Smooth muscle cell (in vitro differentiated cells): ENCODE measurements around the gene EPHA1. TPM values are rescaled to one million over a fixed set of nuclear protein-coding genes. Genes with fewer than 3 reads are reported as not detected.

Source experiments
- DNase-seq: peaks from one replicate; lab custom pipeline; 2025; ENCODE audit not compliant: unreplicated experiment; lab: John Stamatoyannopoulos, UW
- H2AFZ ChIP-seq: fragments of 200-600 bp; sonication (generic); 2 replicates; pipeline ENCODE4 v1.6.0; 2016; ENCODE audit warnings: antibody characterized with exemption, low read depth, mild to moderate bottlenecking
- H3F3A ChIP-seq: fragments of 200-600 bp; sonication (generic); 2 replicates; pipeline ENCODE4 v1.6.0; 2017; ENCODE audit warnings: antibody characterized with exemption, low read depth
- H3K27ac ChIP-seq: fragments of 200-600 bp; sonication (generic); 2 replicates; pipeline ENCODE4 v1.5.1; 2016; ENCODE audit warnings: low read depth, mild to moderate bottlenecking
- H3K27me3 ChIP-seq: fragments of 200-600 bp; sonication (generic); 2 replicates; pipeline ENCODE4 v1.6.1; 2016; ENCODE audit warnings: low read depth, mild to moderate bottlenecking
- H3K36me3 ChIP-seq: fragments of 200-600 bp; sonication (generic); 2 replicates; pipeline ENCODE4 v1.5.1; 2016; ENCODE audit warnings: low read depth
- H3K4me1 ChIP-seq: fragments of 200-600 bp; sonication (generic); 2 replicates; pipeline ENCODE4 v1.5.1; 2016; ENCODE audit warnings: low read depth
- H3K4me2 ChIP-seq: fragments of 200-600 bp; sonication (generic); 2 replicates; pipeline ENCODE4 v1.6.0; 2016; ENCODE audit warnings: mild to moderate bottlenecking
- H3K4me3 ChIP-seq: fragments of 200-600 bp; sonication (generic); 2 replicates; pipeline ENCODE4 v1.5.1; 2016; ENCODE audit warnings: mild to moderate bottlenecking
- H3K79me2 ChIP-seq: fragments of 200-600 bp; sonication (generic); 2 replicates; pipeline ENCODE4 v1.6.0; 2016; ENCODE audit warnings: low read depth, mild to moderate bottlenecking
- H3K9ac ChIP-seq: fragments of 200-600 bp; sonication (generic); 2 replicates; pipeline ENCODE4 v1.6.0; 2016; ENCODE audit warnings: low read depth
- H3K9me3 ChIP-seq: fragments of 200-600 bp; sonication (generic); replicated peaks from 2 replicates; pipeline ENCODE4 v1.5.1; 2016; ENCODE audit warnings: low read depth
- H4K20me1 ChIP-seq: fragments of 200-600 bp; sonication (generic); 2 replicates; pipeline ENCODE4 v1.6.0; 2016; ENCODE audit warnings: low read depth
- CTCF ChIP-seq: fragments of 200-600 bp; sonication (generic); IDR thresholded peaks from 2 replicates; pipeline ENCODE4 v1.5.1; 2017; ENCODE audit warnings: borderline replicate concordance, mild to moderate bottlenecking, antibody characterized with exemption; ENCODE audit not compliant: insufficient read depth, poor library complexity, severe bottlenecking
- WGBS: methylation state at CpG from one replicate; pipeline ENCODE4 v1.1.7; 2016; ENCODE audit warnings: low lambda C conversion rate; 5-methylcytosine and 5-hydroxymethylcytosine counted together
- polyA plus RNA-seq: library from polyadenylated mRNA; unstranded; fragments of >200 nt; fragmentation: Nextera tagmentation; extraction: Ambion mirVana; gene quantifications from 2 replicates; pipeline ENCODE4 v1.2.1, GENCODE V29; 2016
- total RNA-seq: library from RNA; depleted of rRNA; stranded (reverse); fragments of >200 nt; gene quantifications from 2 replicates; pipeline ENCODE4 v1.2.3, GENCODE V29; 2014

The EPHA1 gene
- total and polyA plus RNA-seq, 2 experiments from 2014 or later: 8.7 to 19.1 TPM

GRCh38 chr7:143384148-143384547 lies 24.5 kb downstream of the EPHA1 start:
- TF ChIP-seq CTCF: no peak
- no peaks in the 10 kb centered on the region for H3K9me3 ChIP-seq
- peak overlapping the region; percentile 85 for H3K4me2 ChIP-seq
- peak overlapping the region; percentile 97 for H3K27ac ChIP-seq
- H3K4me1 ChIP-seq: peaks cover 30% of the 10 kb centered on the region
- no peaks in the 10 kb centered on the region for H3K27me3 ChIP-seq
- H3F3A ChIP-seq: peaks cover 40% of the 10 kb centered on the region
- H3K4me3 ChIP-seq: peak overlapping the region; percentile 100
- peaks cover 78% of the 10 kb centered on the region for H4K20me1 ChIP-seq
- no peak overlapping the region for H2AFZ ChIP-seq
- WGBS: 30% methylated on average over 5 of the region's 5 CpGs
- H3K9ac ChIP-seq: no peak overlapping the region
- no peaks in the 10 kb centered on the region for H3K36me3 ChIP-seq
- peaks cover 71% of the 10 kb centered on the region for H3K79me2 ChIP-seq
- no peak for DNase-seq

- Histone ChIP-seq H2AFZ (no peak overlapping the region), H3K4me3 (peak overlapping the region; percentile 100), H4K20me1 (peaks cover 72% of the 10 kb centered on the region), H3K27me3 (no peaks in the 10 kb centered on the region), H3K4me1 (peaks cover 36% of the 10 kb centered on the region), H3K4me2 (peak overlapping the region; percentile 85), H3K27ac (peak overlapping the region; percentile 97), H3K36me3 (no peaks in the 10 kb centered on the region), H3K9me3 (no peaks in the 10 kb centered on the region), H3K79me2 (peaks cover 71% of the 10 kb centered on the region), H3F3A (peaks cover 38% of the 10 kb centered on the region), H3K9ac (no peak overlapping the region)
- 43% methylated on average over 1 of the region's 1 CpG for WGBS
- DNase-seq: no peak
- no peak for TF ChIP-seq CTCF
Measured at GRCh38 chr7:143383642-143383957, 25.1 kb downstream of the EPHA1 start.

GRCh38 chr7:143382791-143383641 lies 25.6 kb downstream of the EPHA1 start:
- Histone ChIP-seq H3K4me1 (peaks cover 38% of the 10 kb centered on the region), H3K4me3 (peak overlapping the region; percentile 100), H4K20me1 (peaks cover 66% of the 10 kb centered on the region), H3K36me3 (no peaks in the 10 kb centered on the region), H2AFZ (no peak overlapping the region), H3K27me3 (no peaks in the 10 kb centered on the region), H3K9ac (peak overlapping the region; percentile 96), H3K9me3 (no peaks in the 10 kb centered on the region), H3F3A (peaks cover 35% of the 10 kb centered on the region), H3K27ac (peak overlapping the region; percentile 97), H3K79me2 (peaks cover 73% of the 10 kb centered on the region), H3K4me2 (peak overlapping the region; percentile 85)
- no peak for TF ChIP-seq CTCF
- no peak for DNase-seq
- 82% methylated on average over 15 of the region's 15 CpGs for WGBS
